PC-9 (cell line): ENCODE results near the gene KCNK5. TPM values are rescaled to one million over a fixed set of nuclear protein-coding genes. Genes with fewer than 3 reads are reported as not detected.
A peak's percentile ranks its signal among the peaks of the same experiment; 100 is the strongest.

ENCODE experiments used
- BruUV-seq: library from RNA; stranded (reverse); fragments of 400-500 nt; replicated peaks from 2 replicates; lab custom pipeline; 2021; lab: Mats Ljungman, UMichigan
- CTCF ChIA-PET: fragments of 300-600 bp; sonication (Branson Sonifier 250); formaldehyde crosslinking; loops from one replicate; lab custom pipeline; 2022; ENCODE audit warnings: antibody characterized with exemption; lab: Charles Lee
- POLR2A ChIA-PET: fragments of 300-600 bp; sonication (Branson Sonifier 250); formaldehyde crosslinking; loops from one replicate; lab custom pipeline; 2022; ENCODE audit warnings: antibody characterized with exemption; ENCODE audit not compliant: unreplicated experiment; lab: Charles Lee
- DNase-seq, 2 experiments: peaks; one replicate each; pipeline versions ENCODE4 v3.0.0 to v3.0.0-alpha.2; 2015 to 2022; ENCODE audit warnings: mixed read lengths in 1 of 2
- H2AFZ ChIP-seq: fragments of 200-600 bp; sonication (generic); 2 replicates; pipeline ENCODE4 v1.8.1; 2017; ENCODE audit warnings: antibody characterized with exemption
- H3F3A ChIP-seq: fragments of 200-600 bp; sonication (generic); 2 replicates; pipeline ENCODE4 v1.8.1; 2017; ENCODE audit warnings: antibody characterized with exemption, mild to moderate bottlenecking, low read depth; ENCODE audit not compliant: insufficient read depth
- H3K27ac ChIP-seq: fragments of 200-600 bp; sonication (generic); 2 replicates; pipeline ENCODE4 v1.6.1; 2016; ENCODE audit warnings: mixed run types
- H3K27me3 ChIP-seq: fragments of 200-600 bp; sonication (generic); 2 replicates; pipeline ENCODE4 v1.6.1; 2016; ENCODE audit warnings: low read depth, mixed run types; ENCODE audit not compliant: insufficient read depth
- H3K36me3 ChIP-seq: fragments of 200-600 bp; sonication (generic); 2 replicates; pipeline ENCODE4 v1.6.1; 2016; ENCODE audit warnings: low read depth, mixed run types
- H3K4me1 ChIP-seq: fragments of 200-600 bp; sonication (generic); replicated peaks from 2 replicates; pipeline ENCODE4 v1.6.1; 2016; ENCODE audit warnings: mixed run types; ENCODE audit not compliant: insufficient read depth
- H3K4me2 ChIP-seq: fragments of 200-600 bp; sonication (generic); 2 replicates; pipeline ENCODE4 v1.6.1; 2017; ENCODE audit warnings: mixed run types
- H3K4me3 ChIP-seq: fragments of 200-600 bp; sonication (generic); 2 replicates; pipeline ENCODE4 v1.6.1; 2016; ENCODE audit warnings: mixed run types
- H3K79me2 ChIP-seq: fragments of 200-600 bp; sonication (generic); 2 replicates; pipeline ENCODE4 v1.6.1; 2017; ENCODE audit warnings: low read depth, mixed run types
- H3K9me2 ChIP-seq: fragments of 200-600 bp; sonication (generic); 2 replicates; pipeline ENCODE4 v1.8.1; 2017; ENCODE audit warnings: mild to moderate bottlenecking; ENCODE audit not compliant: insufficient read depth
- H3K9me3 ChIP-seq: fragments of 200-600 bp; sonication (generic); 2 replicates; pipeline ENCODE4 v1.8.1; 2016; ENCODE audit warnings: low read depth; ENCODE audit not compliant: insufficient read depth
- H4K20me1 ChIP-seq: fragments of 200-600 bp; sonication (generic); 2 replicates; pipeline ENCODE4 v1.8.1; 2017; ENCODE audit not compliant: insufficient read depth
- CTCF ChIP-seq: fragments of 200-600 bp; sonication (generic); conservative IDR thresholded peaks from 2 replicates; pipeline ENCODE4 v1.6.1; 2017; ENCODE audit warnings: mixed run types, antibody characterized with exemption, mild to moderate bottlenecking, moderate library complexity
- EZH2 ChIP-seq: fragments of 200-600 bp; sonication (generic); IDR thresholded peaks from 2 replicates; pipeline ENCODE4 v1.8.0; 2017; ENCODE audit warnings: antibody characterized with exemption, low read depth
- intact Hi-C: fragments of 100-400 bp; cut with micrococcal nuclease; formaldehyde crosslinking; loops from one replicate; pipeline ENCODE4 v1.10.0; 2022; ENCODE audit not compliant: unreplicated experiment
- total RNA-seq: library from RNA; stranded (reverse); gene quantifications from 2 replicates; pipeline ENCODE4 v1.2.3, GENCODE V29; 2021

KCNK5 gene
- total RNA-seq, 1 experiment from 2014 or later: 11.9 TPM

GRCh38 chr6:39191236-39191930 lies 37.9 kb downstream of the KCNK5 start:
- Histone ChIP-seq H3K4me3 (no peak overlapping the region), H4K20me1 (no peaks in the 10 kb centered on the region), H3K4me1 (peaks cover 40% of the 10 kb centered on the region), H2AFZ (no peak overlapping the region), H3K9me3 (no peaks in the 10 kb centered on the region), H3K4me2 (no peak overlapping the region), H3F3A (peaks cover 22% of the 10 kb centered on the region), H3K36me3 (peaks cover 24% of the 10 kb centered on the region), H3K79me2 (peaks cover 23% of the 10 kb centered on the region), H3K27ac (no peak overlapping the region), H3K27me3 (no peaks in the 10 kb centered on the region), H3K9me2 (no peaks in the 10 kb centered on the region)
- no TSS peak for BruUV-seq
- CTCF ChIA-PET: no interaction called here
- TF ChIP-seq EZH2: no peak
- no peak for TF ChIP-seq CTCF
- intact Hi-C loops: no loop called here
- POLR2A ChIA-PET: no interaction called here
- DNase-seq: peak in 1 of 2 experiments; percentile 26

DNA sequence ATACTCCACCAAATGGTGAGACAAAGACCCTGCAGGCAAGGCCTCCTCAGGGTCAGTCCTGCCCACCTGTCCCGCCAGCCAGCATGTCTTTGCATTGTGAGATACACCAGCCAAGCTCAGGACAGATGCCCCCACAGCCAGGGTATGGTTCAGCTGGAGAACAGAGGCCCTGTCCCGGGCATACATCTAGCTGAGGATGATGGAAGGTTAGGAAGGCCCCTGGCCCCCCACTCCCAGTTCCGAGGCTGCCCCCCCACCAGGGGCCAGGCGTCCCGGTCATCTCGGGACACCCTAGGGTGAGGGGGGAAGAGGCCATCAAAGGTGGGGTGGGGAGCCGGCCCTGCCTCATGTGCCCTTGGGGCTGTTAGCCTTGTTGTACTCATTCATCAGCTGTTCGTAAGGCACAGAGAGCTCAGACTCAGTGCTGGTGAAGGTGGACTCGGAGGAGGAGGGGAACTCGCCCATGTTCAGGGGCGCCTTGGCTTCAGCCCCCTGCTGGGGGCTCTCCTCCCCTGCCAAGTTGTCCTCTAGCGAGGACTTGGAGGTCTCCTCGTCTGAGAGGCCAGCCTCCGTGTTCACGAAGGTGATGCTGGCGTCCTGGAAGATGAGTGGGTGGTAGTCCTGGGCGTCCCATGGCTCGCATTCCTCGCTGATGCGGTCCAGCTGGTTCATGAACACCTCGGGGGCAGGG lies 38.6 kb downstream of the KCNK5 start:
- intact Hi-C loops: no loop called here
- no TSS peak for BruUV-seq
- Histone ChIP-seq H3K79me2 (peaks cover 17% of the 10 kb centered on the region), H3F3A (peaks cover 27% of the 10 kb centered on the region), H3K27ac (no peak overlapping the region), H3K9me2 (no peaks in the 10 kb centered on the region), H4K20me1 (no peaks in the 10 kb centered on the region), H3K4me3 (no peak overlapping the region), H2AFZ (no peak overlapping the region), H3K4me2 (no peak overlapping the region), H3K9me3 (no peaks in the 10 kb centered on the region), H3K4me1 (peaks cover 43% of the 10 kb centered on the region), H3K27me3 (no peaks in the 10 kb centered on the region), H3K36me3 (peaks cover 22% of the 10 kb centered on the region)
- CTCF ChIA-PET: interaction anchor here (0.8 to 1.1 kb wide), 2 partner anchors 10 to 93 kb away, joined by 5 to 11 read pairs; no protein-coding TSS in a partner anchor
- no peak for DNase-seq
- no peak for TF ChIP-seq CTCF
- TF ChIP-seq EZH2: no peak
- POLR2A ChIA-PET: no interaction called here

DNA sequence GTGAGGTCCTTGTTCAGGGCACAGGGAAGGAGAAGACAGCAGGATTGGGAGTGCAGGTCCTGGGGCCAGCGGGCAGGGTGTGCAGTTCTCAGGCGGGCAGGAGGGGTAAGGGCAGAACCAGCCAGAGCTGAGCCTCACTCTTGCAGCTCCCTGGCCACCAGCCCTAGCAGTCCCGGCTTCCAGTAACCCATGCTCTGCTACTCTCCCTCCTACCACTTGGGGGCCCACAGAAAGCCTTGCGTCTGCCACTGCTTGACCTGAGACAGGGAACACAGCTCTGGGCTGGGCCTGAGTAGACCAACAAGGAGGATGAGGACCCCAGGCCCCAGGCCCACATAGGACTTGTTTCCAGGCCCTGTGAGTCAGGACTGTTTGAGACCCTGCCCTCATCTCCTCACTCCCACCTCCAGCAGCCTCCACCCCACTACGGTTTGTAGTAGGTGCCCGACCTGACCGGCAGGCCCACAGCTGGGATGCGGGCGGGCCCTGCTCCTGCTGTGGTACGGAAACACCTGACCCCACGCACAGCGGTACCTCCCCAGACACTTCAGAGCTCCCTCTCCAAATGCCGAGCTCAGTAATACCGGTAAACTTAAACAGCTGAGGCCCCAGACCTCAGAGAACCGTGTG lies 39.2 kb downstream of the KCNK5 start:
- ChIA-PET POLR2A (no interaction called here), CTCF (interaction anchor here (0.8 to 1.1 kb wide), 2 partner anchors 10 to 94 kb away, joined by 5 to 11 read pairs; no protein-coding TSS in a partner anchor)
- peaks cover 15% of the 10 kb centered on the region; the same call in 1 of the 2 replicates for H3K36me3 ChIP-seq
- no peaks in the 10 kb centered on the region for H4K20me1 ChIP-seq
- peaks cover 49% of the 10 kb centered on the region for H3K4me1 ChIP-seq
- H3K27me3 ChIP-seq: no peaks in the 10 kb centered on the region
- H3K4me2 ChIP-seq: no peak overlapping the region
- peaks cover 33% of the 10 kb centered on the region for H3F3A ChIP-seq
- no peak overlapping the region for H3K4me3 ChIP-seq
- no peaks in the 10 kb centered on the region for H3K9me2 ChIP-seq
- peak; percentile 71 for TF ChIP-seq CTCF
- no peak for TF ChIP-seq EZH2
- H2AFZ ChIP-seq: no peak overlapping the region
- no peaks in the 10 kb centered on the region for H3K9me3 ChIP-seq
- no TSS peak for BruUV-seq
- intact Hi-C loops: no loop called here
- H3K27ac ChIP-seq: no peak overlapping the region
- no peak for DNase-seq
- H3K79me2 ChIP-seq: peaks cover 12% of the 10 kb centered on the region
